SK-N-SH (cell line): ENCODE measurements around the gene HK1. TPM values are rescaled to one million over a fixed set of nuclear protein-coding genes. Genes with fewer than 3 reads are reported as not detected.
A peak's percentile ranks its signal among the peaks of the same experiment; 100 is the strongest.

Experiments
- CTCF ChIA-PET: fragments of 300-600, 350-600 bp; formaldehyde crosslinking; extraction: SDS; loops from one replicate; lab custom pipeline; 2021; lab: Yijun Ruan, JAX
- POLR2A ChIA-PET: fragments of 350-600 bp; sonication (Branson Sonifier 250); formaldehyde crosslinking; extraction: SDS; loops from one replicate; lab custom pipeline; 2020; ENCODE audit warnings: antibody characterized with exemption, inconsistent platforms; lab: Yijun Ruan, JAX
- DNase-seq: peaks from one replicate; pipeline ENCODE4 v3.0.0; 2012
- H2AFZ ChIP-seq: fragments of 200-600 bp; sonication (generic); 2 replicates; pipeline ENCODE4 v1.8.1; 2016; ENCODE audit warnings: antibody characterized with exemption, mild to moderate bottlenecking, low read depth
- H3F3A ChIP-seq: fragments of 200-600 bp; sonication (generic); replicated peaks from 2 replicates; pipeline ENCODE3; 2016; ENCODE audit warnings: antibody characterized with exemption, mild to moderate bottlenecking; ENCODE audit not compliant: insufficient read depth
- H3K27ac ChIP-seq, 2 experiments: fragments of 200-500 bp in 1 of 2; fragments of 200-600 bp in 1 of 2; sonication (Bioruptor generic) in 1 of 2; sonication (generic), shearing (Covaris generic) in 1 of 2; 2 replicates each; pipeline versions ENCODE4 v1.5.1 to v1.6.1; 2014 to 2016; ENCODE audit warnings: low read depth in 2 of 2, inconsistent platforms in 1 of 2, low read length in 1 of 2, mild to moderate bottlenecking in 1 of 2, mixed read lengths in 1 of 2
- H3K27me3 ChIP-seq: fragments of 200-600 bp; sonication (generic), shearing (Covaris generic); 2 replicates; pipeline ENCODE4 v1.6.1; 2016; ENCODE audit warnings: mixed run types; ENCODE audit not compliant: insufficient read depth
- H3K36me3 ChIP-seq, 2 experiments: fragments of 200-500 bp in 1 of 2; fragments of 200-600 bp in 1 of 2; sonication (Bioruptor generic) in 1 of 2; sonication (generic) in 1 of 2; replicated peaks in 1 of 2; 2 replicates each; pipeline versions ENCODE3 to v1.5.1; 2014 to 2016; ENCODE audit warnings: low read length in 1 of 2, mild to moderate bottlenecking in 1 of 2; ENCODE audit not compliant: insufficient read depth in 2 of 2, control insufficient read depth in 1 of 2
- H3K4me1 ChIP-seq, 2 experiments: fragments of 200-500 bp in 1 of 2; fragments of 200-600 bp in 1 of 2; sonication (Bioruptor generic) in 1 of 2; sonication (generic), shearing (Covaris generic) in 1 of 2; 2 replicates each; pipeline versions ENCODE4 v1.5.1 to v1.6.1; 2014 to 2016; ENCODE audit warnings: low read depth in 1 of 2, low read length in 1 of 2, mixed run types in 1 of 2; ENCODE audit not compliant: insufficient read depth in 2 of 2, control insufficient read depth in 1 of 2
- H3K4me2 ChIP-seq: fragments of 200-600 bp; sonication (generic), shearing (Covaris generic); 2 replicates; pipeline ENCODE4 v1.6.1; 2017; ENCODE audit warnings: mixed run types
- H3K4me3 ChIP-seq, 2 experiments: fragments of 200-500 bp in 1 of 2; fragments of 200-600 bp in 1 of 2; sonication (Bioruptor generic) in 1 of 2; sonication (generic), shearing (Covaris generic) in 1 of 2; 2 replicates each; pipeline versions ENCODE4 v1.5.1 to v1.8.1; 2014 to 2016; ENCODE audit warnings: low read depth in 2 of 2, inconsistent platforms in 1 of 2, low read length in 1 of 2, mild to moderate bottlenecking in 1 of 2, mixed read lengths in 1 of 2, moderate library complexity in 1 of 2
- H3K79me2 ChIP-seq: fragments of 200-600 bp; sonication (generic); 2 replicates; pipeline ENCODE4 v1.8.1; 2017; ENCODE audit warnings: mild to moderate bottlenecking; ENCODE audit not compliant: insufficient read depth
- H3K9ac ChIP-seq: fragments of 200-600 bp; sonication (generic); 2 replicates; pipeline ENCODE4 v1.6.1; 2017; ENCODE audit warnings: mixed run types
- H3K9me2 ChIP-seq: fragments of 200-600 bp; sonication (generic); 2 replicates; pipeline ENCODE4 v1.6.1; 2017; ENCODE audit warnings: mixed run types
- H3K9me3 ChIP-seq: fragments of 200-600 bp; sonication (generic); 2 replicates; pipeline ENCODE4 v1.6.1; 2017; ENCODE audit warnings: mixed run types, mild to moderate bottlenecking, moderate library complexity
- H4K20me1 ChIP-seq: fragments of 200-600 bp; sonication (generic); 2 replicates; pipeline ENCODE4 v1.6.1; 2017; ENCODE audit warnings: mild to moderate bottlenecking, mixed run types; ENCODE audit not compliant: insufficient read depth
- CHD2 ChIP-seq: fragments of 150-350 bp; IDR thresholded peaks from 2 replicates; pipeline ENCODE4 v1.6.1; 2018; ENCODE audit warnings: low read length; ENCODE audit not compliant: partially characterized antibody
- EP300 ChIP-seq, 2 experiments: IDR thresholded peaks; 2 replicates each; pipeline versions ENCODE4 v1.4.0 to v1.6.1; 2012; ENCODE audit warnings: borderline replicate concordance in 1 of 2, low read depth in 1 of 2, low read length in 1 of 2
- EZH2phosphoT487 ChIP-seq: fragments of 200-600 bp; sonication (generic); IDR thresholded peaks from 2 replicates; pipeline ENCODE4 v1.6.1; 2017; ENCODE audit warnings: low read depth, mixed run types, mild to moderate bottlenecking, antibody characterized with exemption, moderate library complexity, borderline replicate concordance
- FOSL2 ChIP-seq: IDR thresholded peaks from 2 replicates; pipeline ENCODE4 v1.4.0; 2012; ENCODE audit warnings: low read depth, mild to moderate bottlenecking, moderate library complexity, borderline replicate concordance
- FOXM1 ChIP-seq: IDR thresholded peaks from 2 replicates; pipeline ENCODE4 v1.4.0; 2012; ENCODE audit warnings: low read depth, mild to moderate bottlenecking
- GATA2 ChIP-seq: sonication (generic); formaldehyde crosslinking; IDR thresholded peaks from 2 replicates; pipeline ENCODE4 v1.5.0; 2020; ENCODE audit warnings: mild to moderate bottlenecking, missing genetic modification reagents
- JUND ChIP-seq: IDR thresholded peaks from 2 replicates; pipeline ENCODE4 v1.4.0; 2012
- MXI1 ChIP-seq: IDR thresholded peaks from 2 replicates; pipeline ENCODE4 v1.6.1; 2012; ENCODE audit warnings: mild to moderate bottlenecking, low read depth, low read length, improper control_type of control experiment
- NRF1 ChIP-seq: IDR thresholded peaks from 2 replicates; pipeline ENCODE4 v1.6.1; 2012; ENCODE audit warnings: low read depth, mild to moderate bottlenecking, low read length
- POLR2AphosphoS5 ChIP-seq: IDR thresholded peaks from 2 replicates; pipeline ENCODE4 v1.6.1; 2012; ENCODE audit warnings: low read depth, low read length
- RAD21 ChIP-seq: IDR thresholded peaks from 2 replicates; pipeline ENCODE4 v1.6.1; 2012; ENCODE audit warnings: mild to moderate bottlenecking, low read length
- RXRA ChIP-seq: IDR thresholded peaks from 2 replicates; pipeline ENCODE4 v1.4.0; 2012; ENCODE audit warnings: low read depth, mild to moderate bottlenecking, borderline replicate concordance
- SMC3 ChIP-seq: IDR thresholded peaks from 2 replicates; pipeline ENCODE4 v1.6.1; 2012; ENCODE audit warnings: low read depth, low read length, improper control_type of control experiment
- TAF1 ChIP-seq: IDR thresholded peaks from 2 replicates; pipeline ENCODE4 v1.6.1; 2012; ENCODE audit warnings: low read depth, mild to moderate bottlenecking, low read length, moderate library complexity, borderline replicate concordance
- YY1 ChIP-seq: IDR thresholded peaks from 2 replicates; pipeline ENCODE4 v1.4.0; 2012; ENCODE audit warnings: low read depth, mild to moderate bottlenecking
- WGBS: methylation state at CpG from one replicate; pipeline ENCODE4 v1.1.6; 2017; ENCODE audit warnings: low lambda C conversion rate; 5-methylcytosine and 5-hydroxymethylcytosine counted together
- polyA plus RNA-seq, 3 experiments: library from polyadenylated mRNA; depleted of rRNA; stranded (reverse); fragments of >200 nt; gene quantifications; 2 replicates each; pipeline ENCODE4 v1.2.3, GENCODE V29; 2012
- TF ChIP-seq, protein P1 (sequence below): IDR thresholded peaks from 2 replicates; pipeline ENCODE4; 2012
- TF ChIP-seq, protein P2 (sequence below): fragments of 200-600 bp; sonication (generic); IDR thresholded peaks from 2 replicates; pipeline ENCODE4 v1.6.1; 2017; ENCODE audit warnings: antibody characterized with exemption, mild to moderate bottlenecking, moderate library complexity
- TF ChIP-seq, protein P3 (sequence below): IDR thresholded peaks from 2 replicates; pipeline ENCODE4 v1.4.0; 2012; ENCODE audit warnings: low read depth
- TF ChIP-seq, protein P4 (sequence below): fragments of 150-350 bp; IDR thresholded peaks from 2 replicates; pipeline ENCODE4 v1.6.1; 2017; ENCODE audit warnings: antibody characterized with exemption, low read length, low read depth, borderline replicate concordance
- TF ChIP-seq, protein P5 (sequence below): IDR thresholded peaks from 2 replicates; pipeline ENCODE4 v1.4.0; 2012; ENCODE audit warnings: low read depth, borderline replicate concordance

HK1 gene
- polyA plus RNA-seq, 1 of the 3 experiments (the other 2 are of a cell fraction), result 38.7 TPM

DNA sequence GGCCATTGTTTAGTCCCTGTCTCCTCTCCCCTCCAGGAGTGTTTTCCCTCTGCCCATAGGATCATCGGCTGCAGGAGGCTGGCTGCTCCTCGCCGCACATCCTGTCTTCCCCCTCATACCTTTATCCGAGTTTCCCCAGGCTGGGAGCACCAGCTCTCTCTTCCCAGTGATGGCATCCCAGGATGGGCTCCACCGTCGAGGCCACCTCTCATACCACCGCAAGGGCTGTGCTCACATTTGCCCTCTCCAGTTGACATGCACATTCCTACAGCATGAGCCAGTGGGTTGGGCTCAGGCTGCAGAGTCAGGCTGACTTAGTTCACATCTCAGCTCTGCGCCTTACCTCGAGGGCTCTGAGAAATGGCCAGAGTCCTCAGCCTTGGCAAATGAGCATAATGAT, 46.0 kb upstream of the HK1 start:
- no peak for DNase-seq
- ChIA-PET CTCF (interaction anchor here (1.2 to 4.1 kb wide), 5 partner anchors 10 to 181 kb away, joined by 3 to 24 read pairs (median 4); no protein-coding TSS in a partner anchor), POLR2A (no interaction called here)
- H3F3A ChIP-seq, result no peaks in the 10 kb centered on the region
- TF ChIP-seq RAD21 (no peak), MXI1 (no peak), FOSL2 (0 out of 2 replicates have a peak, but pooled peaks have one; percentile 29), EZH2phosphoT487 (no peak), GATA2 (CRISPR knock-in tag) (no peak), YY1 (no peak), CHD2 (no peak), NRF1 (no peak), TAF1 (no peak), SMC3 (no peak), RXRA (no peak), JUND (peak; percentile 41; the same call in 1 of the 2 replicates), FOXM1 (no peak), EP300 (IDR thresholded peaks at IDR 0.05; ENCODE audit: borderline replicate concordance in 1 of 2, low read depth in 1 of 2, low read length in 1 of 2) (no peak), POLR2AphosphoS5 (no peak)
- TF ChIP-seq, protein P1, sequence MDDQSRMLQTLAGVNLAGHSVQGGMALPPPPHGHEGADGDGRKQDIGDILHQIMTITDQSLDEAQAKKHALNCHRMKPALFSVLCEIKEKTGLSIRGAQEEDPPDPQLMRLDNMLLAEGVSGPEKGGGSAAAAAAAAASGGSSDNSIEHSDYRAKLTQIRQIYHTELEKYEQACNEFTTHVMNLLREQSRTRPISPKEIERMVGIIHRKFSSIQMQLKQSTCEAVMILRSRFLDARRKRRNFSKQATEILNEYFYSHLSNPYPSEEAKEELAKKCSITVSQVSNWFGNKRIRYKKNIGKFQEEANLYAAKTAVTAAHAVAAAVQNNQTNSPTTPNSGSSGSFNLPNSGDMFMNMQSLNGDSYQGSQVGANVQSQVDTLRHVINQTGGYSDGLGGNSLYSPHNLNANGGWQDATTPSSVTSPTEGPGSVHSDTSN, result no peak
- TF ChIP-seq, protein P2, sequence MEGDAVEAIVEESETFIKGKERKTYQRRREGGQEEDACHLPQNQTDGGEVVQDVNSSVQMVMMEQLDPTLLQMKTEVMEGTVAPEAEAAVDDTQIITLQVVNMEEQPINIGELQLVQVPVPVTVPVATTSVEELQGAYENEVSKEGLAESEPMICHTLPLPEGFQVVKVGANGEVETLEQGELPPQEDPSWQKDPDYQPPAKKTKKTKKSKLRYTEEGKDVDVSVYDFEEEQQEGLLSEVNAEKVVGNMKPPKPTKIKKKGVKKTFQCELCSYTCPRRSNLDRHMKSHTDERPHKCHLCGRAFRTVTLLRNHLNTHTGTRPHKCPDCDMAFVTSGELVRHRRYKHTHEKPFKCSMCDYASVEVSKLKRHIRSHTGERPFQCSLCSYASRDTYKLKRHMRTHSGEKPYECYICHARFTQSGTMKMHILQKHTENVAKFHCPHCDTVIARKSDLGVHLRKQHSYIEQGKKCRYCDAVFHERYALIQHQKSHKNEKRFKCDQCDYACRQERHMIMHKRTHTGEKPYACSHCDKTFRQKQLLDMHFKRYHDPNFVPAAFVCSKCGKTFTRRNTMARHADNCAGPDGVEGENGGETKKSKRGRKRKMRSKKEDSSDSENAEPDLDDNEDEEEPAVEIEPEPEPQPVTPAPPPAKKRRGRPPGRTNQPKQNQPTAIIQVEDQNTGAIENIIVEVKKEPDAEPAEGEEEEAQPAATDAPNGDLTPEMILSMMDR, result no peak
- TF ChIP-seq, protein P3, sequence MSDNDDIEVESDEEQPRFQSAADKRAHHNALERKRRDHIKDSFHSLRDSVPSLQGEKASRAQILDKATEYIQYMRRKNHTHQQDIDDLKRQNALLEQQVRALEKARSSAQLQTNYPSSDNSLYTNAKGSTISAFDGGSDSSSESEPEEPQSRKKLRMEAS, result peak; percentile 82
- TF ChIP-seq, protein P4, sequence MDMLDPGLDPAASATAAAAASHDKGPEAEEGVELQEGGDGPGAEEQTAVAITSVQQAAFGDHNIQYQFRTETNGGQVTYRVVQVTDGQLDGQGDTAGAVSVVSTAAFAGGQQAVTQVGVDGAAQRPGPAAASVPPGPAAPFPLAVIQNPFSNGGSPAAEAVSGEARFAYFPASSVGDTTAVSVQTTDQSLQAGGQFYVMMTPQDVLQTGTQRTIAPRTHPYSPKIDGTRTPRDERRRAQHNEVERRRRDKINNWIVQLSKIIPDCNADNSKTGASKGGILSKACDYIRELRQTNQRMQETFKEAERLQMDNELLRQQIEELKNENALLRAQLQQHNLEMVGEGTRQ, result no peak
- TF ChIP-seq, protein P5, sequence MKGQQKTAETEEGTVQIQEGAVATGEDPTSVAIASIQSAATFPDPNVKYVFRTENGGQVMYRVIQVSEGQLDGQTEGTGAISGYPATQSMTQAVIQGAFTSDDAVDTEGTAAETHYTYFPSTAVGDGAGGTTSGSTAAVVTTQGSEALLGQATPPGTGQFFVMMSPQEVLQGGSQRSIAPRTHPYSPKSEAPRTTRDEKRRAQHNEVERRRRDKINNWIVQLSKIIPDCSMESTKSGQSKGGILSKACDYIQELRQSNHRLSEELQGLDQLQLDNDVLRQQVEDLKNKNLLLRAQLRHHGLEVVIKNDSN, result no peak
- no peaks in the 10 kb centered on the region for H4K20me1 ChIP-seq
- no peak overlapping the region for H3K4me2 ChIP-seq
- no peaks in the 10 kb centered on the region for H3K36me3 ChIP-seq
- no peaks in the 10 kb centered on the region for H3K79me2 ChIP-seq
- no peaks in the 10 kb centered on the region for H3K27me3 ChIP-seq
- no peaks in the 10 kb centered on the region for H3K4me1 ChIP-seq
- peak overlapping the region; percentile 39; the same call in 1 of the 2 replicates for H2AFZ ChIP-seq
- no peak overlapping the region for H3K27ac ChIP-seq
- no peaks in the 10 kb centered on the region for H3K9me2 ChIP-seq
- no peak overlapping the region for H3K4me3 ChIP-seq
- H3K9ac ChIP-seq, result no peak overlapping the region
- 71% methylated on average over 9 of the region's 9 CpGs for WGBS
- H3K9me3 ChIP-seq, result no peaks in the 10 kb centered on the region
